Smooth muscle cell of the pulmonary artery (primary cell): ENCODE measurements around the gene OTOS. TPM values are rescaled to one million over a fixed set of nuclear protein-coding genes. Genes with fewer than 3 reads are reported as not detected.

Experiments used
- total RNA-seq: library from RNA; depleted of rRNA; stranded (reverse); fragments of >200 nt; gene quantifications from 2 replicates; pipeline ENCODE4 v1.2.3, GENCODE V29; 2014

The OTOS gene
- not detected in 2 replicates for total RNA-seq

DNA sequence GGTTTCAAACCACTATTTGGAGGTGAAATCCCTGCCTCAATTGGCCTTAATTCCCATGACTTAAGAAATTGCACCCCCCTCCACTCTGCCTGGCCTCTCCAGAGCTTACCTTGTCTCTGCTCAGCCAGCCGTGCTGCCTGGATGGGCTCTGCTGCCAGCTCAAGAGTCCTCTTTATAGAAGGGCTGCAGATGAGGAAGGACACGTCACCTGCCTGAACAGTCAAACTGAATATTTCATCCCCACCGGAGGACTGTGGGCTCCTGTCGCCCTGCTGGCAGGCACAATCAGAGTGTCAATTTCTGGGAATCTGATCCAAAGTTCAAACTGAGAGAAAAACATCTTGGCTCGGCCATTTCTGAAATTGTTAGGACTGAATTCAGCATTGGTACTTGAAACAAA lies at the start of gene OTOS:
Gene OTOS (minus strand): TSS at position 148 of the 400 bp plus-strand sequence. CDS start 332 bp downstream, outside the sequence.

DNA sequence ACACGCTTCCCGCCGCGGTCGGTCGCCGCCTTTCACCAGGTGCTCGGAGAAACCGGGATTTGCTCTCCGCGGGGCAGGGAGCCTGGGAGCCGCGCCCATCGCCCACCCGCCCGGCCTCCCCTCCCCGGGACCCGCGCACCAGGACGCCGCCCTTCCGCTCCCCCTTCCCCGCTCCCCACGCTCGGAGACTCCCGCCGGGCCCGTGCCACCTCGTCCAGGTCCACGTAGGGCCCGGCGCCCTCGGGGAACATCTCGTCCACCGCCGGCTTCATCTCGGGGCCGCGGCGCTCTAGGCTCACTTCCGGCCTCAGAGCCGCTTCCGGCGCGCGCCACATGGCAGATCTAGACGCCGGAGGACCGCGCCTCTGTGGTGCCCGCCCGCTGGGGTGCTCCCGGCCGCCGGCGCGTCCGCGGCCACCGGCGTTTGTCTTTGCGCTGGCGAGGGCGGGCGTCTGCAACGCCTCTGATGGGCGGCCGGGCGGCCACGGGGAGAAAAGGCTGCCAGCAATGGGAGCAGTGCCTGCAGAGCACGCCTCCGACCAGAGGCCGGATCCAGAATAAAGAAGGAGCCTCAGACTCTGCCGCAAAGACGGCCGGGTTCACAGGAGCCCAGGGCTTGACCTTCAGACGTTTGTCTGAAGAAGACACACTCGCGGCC lies 4.3 kb downstream of the OTOS start, which contains the start of gene COPS9:
Gene COPS9 (minus strand): TSS at position 293 of the 658 bp plus-strand sequence. CDS start 21 bp downstream, at position 272.

Other genes starting within 250 kb of the OTOS start
- 86.3 and 93.0 TPM in 2 replicates for gene NDUFA10, start 115.3 kb downstream of the OTOS start, total RNA-seq
- not detected in 2 replicates for gene OR6B2, start 110.2 kb downstream of the OTOS start, total RNA-seq
- gene OR6B3, start 87.1 kb downstream of the OTOS start, total RNA-seq, result not detected in 2 replicates
- gene COPS9, start 4.4 kb downstream of the OTOS start, total RNA-seq, result 60.5 and 79.4 TPM in 2 replicates